Colonic mucosa (tissue), 4 donors: ENCODE data around the gene CALCR. TPM values are rescaled to one million over a fixed set of nuclear protein-coding genes. Genes with fewer than 3 reads are reported as not detected.

Experiments
- DNase-seq: peaks from one replicate; pipeline ENCODE4 v3.0.0-alpha.2; 2020
- H3K27ac ChIP-seq: fragments of 200-600 bp; one replicate; pipeline ENCODE4 v1.8.0; 2021
- H3K27me3 ChIP-seq: fragments of 200-600 bp; one replicate; pipeline ENCODE4 v1.8.0; 2021
- H3K36me3 ChIP-seq: fragments of 200-600 bp; one replicate; pipeline ENCODE4 v1.8.0; 2021
- H3K4me1 ChIP-seq: fragments of 200-600 bp; one replicate; pipeline ENCODE4 v1.8.0; 2021; ENCODE audit warnings: mild to moderate bottlenecking
- H3K4me3 ChIP-seq: fragments of 200-600 bp; one replicate; pipeline ENCODE4 v1.8.0; 2021
- H3K9ac ChIP-seq, 2 donors: one replicate each; pipeline ENCODE4 v1.7.0; 2013; ENCODE audit warnings: control low read depth in 2 of 2, low read depth in 2 of 2, low read length in 2 of 2
- H3K9me3 ChIP-seq: fragments of 200-600 bp; one replicate; pipeline ENCODE4 v1.8.0; 2021
- intact Hi-C: fragments of 100-400 bp; cut with DNase I; formaldehyde crosslinking; loops from one replicate; pipeline ENCODE4 v1.14.1; 2022
- total RNA-seq, 2 donors: library from RNA; stranded (reverse); fragmentation: NEBNext Ultra II Directional in 1 of 2; extraction: Animal tissue kit (Norgen Biotek cat#: 25700) in 1 of 2; gene quantifications; one replicate each; pipeline ENCODE4 v1.2.1, GENCODE V29; 2021
- TF ChIP-seq, protein P1 (sequence below): fragments of 200-600 bp; IDR thresholded peaks from one replicate; pipeline ENCODE4 v1.8.0; 2022; ENCODE audit warnings: antibody characterized with exemption, mild to moderate bottlenecking
- donor health status: healthy.
- donor health status: DM: no; HTN: no; CAD: no.
- donor health status: DM: no; HTN: no; CAD: no.

The CALCR gene
- total RNA-seq, 2 donors from 2014 or later = not detected

DNA sequence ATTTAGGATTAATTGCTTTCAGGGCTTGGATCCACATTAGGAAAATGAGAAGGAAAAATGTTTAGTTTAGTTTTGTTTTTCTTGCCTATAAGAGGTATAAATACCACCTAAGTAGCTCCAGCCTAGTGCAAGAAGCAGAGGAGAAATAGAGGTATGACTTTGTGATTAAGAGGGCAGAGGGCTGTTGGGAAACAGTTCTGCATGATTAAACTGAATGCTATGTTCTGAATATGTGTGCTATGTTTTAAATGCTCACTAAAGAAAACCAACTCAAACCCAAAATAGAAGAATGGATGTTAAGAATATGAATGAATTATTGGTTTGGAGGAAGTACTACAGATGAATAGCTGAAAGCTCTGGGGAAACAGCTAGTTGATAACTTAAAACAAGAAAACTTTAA, 7.6 kb downstream of the CALCR start:
- TF ChIP-seq, protein P1, sequence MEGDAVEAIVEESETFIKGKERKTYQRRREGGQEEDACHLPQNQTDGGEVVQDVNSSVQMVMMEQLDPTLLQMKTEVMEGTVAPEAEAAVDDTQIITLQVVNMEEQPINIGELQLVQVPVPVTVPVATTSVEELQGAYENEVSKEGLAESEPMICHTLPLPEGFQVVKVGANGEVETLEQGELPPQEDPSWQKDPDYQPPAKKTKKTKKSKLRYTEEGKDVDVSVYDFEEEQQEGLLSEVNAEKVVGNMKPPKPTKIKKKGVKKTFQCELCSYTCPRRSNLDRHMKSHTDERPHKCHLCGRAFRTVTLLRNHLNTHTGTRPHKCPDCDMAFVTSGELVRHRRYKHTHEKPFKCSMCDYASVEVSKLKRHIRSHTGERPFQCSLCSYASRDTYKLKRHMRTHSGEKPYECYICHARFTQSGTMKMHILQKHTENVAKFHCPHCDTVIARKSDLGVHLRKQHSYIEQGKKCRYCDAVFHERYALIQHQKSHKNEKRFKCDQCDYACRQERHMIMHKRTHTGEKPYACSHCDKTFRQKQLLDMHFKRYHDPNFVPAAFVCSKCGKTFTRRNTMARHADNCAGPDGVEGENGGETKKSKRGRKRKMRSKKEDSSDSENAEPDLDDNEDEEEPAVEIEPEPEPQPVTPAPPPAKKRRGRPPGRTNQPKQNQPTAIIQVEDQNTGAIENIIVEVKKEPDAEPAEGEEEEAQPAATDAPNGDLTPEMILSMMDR = no peak
- Histone ChIP-seq H3K27me3 (no peaks in the 10 kb centered on the region), H3K9me3 (no peaks in the 10 kb centered on the region), H3K4me1 (no peaks in the 10 kb centered on the region), H3K27ac (no peak overlapping the region), H3K36me3 (no peaks in the 10 kb centered on the region), H3K4me3 (no peak overlapping the region), H3K9ac (no peak overlapping the region)
- DNase-seq = no peak
- intact Hi-C loops = no loop called here

GRCh38 chr7:93563584-93563983, 10.9 kb downstream of the CALCR start:
- DNase-seq = no peak
- TF ChIP-seq, protein P1 = no peak
- no peaks in the 10 kb centered on the region for H3K9me3 ChIP-seq
- no peak overlapping the region for H3K9ac ChIP-seq
- H3K27ac ChIP-seq = no peak overlapping the region
- intact Hi-C loops = no loop called here
- H3K36me3 ChIP-seq = no peaks in the 10 kb centered on the region
- no peaks in the 10 kb centered on the region for H3K4me1 ChIP-seq
- no peaks in the 10 kb centered on the region for H3K27me3 ChIP-seq
- H3K4me3 ChIP-seq = no peak overlapping the region

DNA sequence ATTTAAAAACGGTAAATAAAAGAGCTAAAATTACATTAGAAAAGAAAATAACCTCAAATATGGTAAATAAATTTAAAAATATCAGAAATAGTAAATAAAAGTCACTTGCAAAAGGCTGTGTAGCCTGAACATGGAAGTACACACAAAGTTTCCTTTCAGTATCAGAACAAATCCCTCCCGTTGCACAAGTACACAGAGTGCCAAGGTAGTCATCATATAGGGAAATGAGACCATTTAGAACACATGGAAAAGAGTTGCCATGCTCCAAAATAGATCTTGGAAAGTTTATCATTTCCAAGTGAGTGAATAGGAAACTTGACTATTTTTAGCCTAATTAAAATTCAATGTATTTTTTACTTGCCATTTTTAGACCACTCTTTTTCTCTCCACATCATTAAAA, 11.6 kb downstream of the CALCR start:
- no peaks in the 10 kb centered on the region for H3K9me3 ChIP-seq
- TF ChIP-seq, protein P1 = no peak
- H3K27me3 ChIP-seq = no peaks in the 10 kb centered on the region
- intact Hi-C loops = no loop called here
- no peak overlapping the region for H3K4me3 ChIP-seq
- no peak overlapping the region for H3K27ac ChIP-seq
- H3K4me1 ChIP-seq = no peaks in the 10 kb centered on the region
- no peaks in the 10 kb centered on the region for H3K36me3 ChIP-seq
- DNase-seq = no peak
- no peak overlapping the region for H3K9ac ChIP-seq

- no peaks in the 10 kb centered on the region for H3K9me3 ChIP-seq
- no peak overlapping the region for H3K27ac ChIP-seq
- H3K9ac ChIP-seq = no peak overlapping the region
- H3K4me3 ChIP-seq = no peak overlapping the region
- TF ChIP-seq, protein P1 = no peak
- no peaks in the 10 kb centered on the region for H3K36me3 ChIP-seq
- DNase-seq = no peak
- intact Hi-C loops = no loop called here
- no peaks in the 10 kb centered on the region for H3K4me1 ChIP-seq
- H3K27me3 ChIP-seq = no peaks in the 10 kb centered on the region
These were observed 12.4 kb downstream of the CALCR start for GRCh38 chr7:93562106-93562505.

GRCh38 chr7:93559639-93560491, 14.7 kb downstream of the CALCR start:
- Histone ChIP-seq H3K27me3 (no peaks in the 10 kb centered on the region), H3K36me3 (no peaks in the 10 kb centered on the region), H3K9ac (no peak overlapping the region), H3K4me3 (no peak overlapping the region), H3K27ac (no peak overlapping the region), H3K4me1 (no peaks in the 10 kb centered on the region), H3K9me3 (no peaks in the 10 kb centered on the region)
- intact Hi-C loops = no loop called here
- TF ChIP-seq, protein P1 = no peak
- DNase-seq = no peak
